ENCODE data around the gene NKAIN1. TPM values are rescaled to one million over a fixed set of nuclear protein-coding genes. Genes with fewer than 3 reads are reported as not detected.

Gene NKAIN1
- total RNA-seq, 2 donors from 2014 or later: 0.51 to 0.73 TPM

DNA sequence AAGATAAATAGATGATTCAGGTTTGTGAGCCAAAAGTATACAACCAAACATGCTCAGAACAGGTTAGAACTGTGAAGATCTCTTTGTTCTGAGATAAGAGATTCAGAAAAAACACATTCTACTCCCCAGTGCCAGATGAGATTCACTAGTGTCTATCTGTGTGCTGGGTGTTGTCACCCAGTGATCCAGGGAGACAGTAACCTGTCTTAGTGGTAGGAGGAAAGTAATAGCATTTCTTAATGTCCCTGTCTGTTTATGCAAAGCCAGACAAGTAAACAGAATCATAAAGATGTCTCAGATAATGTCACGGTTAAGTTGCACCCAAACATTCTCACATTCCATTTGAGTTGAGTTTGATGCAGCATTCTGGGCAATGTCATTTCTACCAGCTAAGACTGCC, 18.9 kb upstream of the NKAIN1 start:
- H3K27me3 ChIP-seq (replicated peaks; ENCODE audit: insufficient read depth): no peaks in the 10 kb centered on the region
- TF ChIP-seq POLR2AphosphoS5 (IDR thresholded peaks at IDR 0.05): peak; percentile 86
- TF ChIP-seq, protein P1, sequence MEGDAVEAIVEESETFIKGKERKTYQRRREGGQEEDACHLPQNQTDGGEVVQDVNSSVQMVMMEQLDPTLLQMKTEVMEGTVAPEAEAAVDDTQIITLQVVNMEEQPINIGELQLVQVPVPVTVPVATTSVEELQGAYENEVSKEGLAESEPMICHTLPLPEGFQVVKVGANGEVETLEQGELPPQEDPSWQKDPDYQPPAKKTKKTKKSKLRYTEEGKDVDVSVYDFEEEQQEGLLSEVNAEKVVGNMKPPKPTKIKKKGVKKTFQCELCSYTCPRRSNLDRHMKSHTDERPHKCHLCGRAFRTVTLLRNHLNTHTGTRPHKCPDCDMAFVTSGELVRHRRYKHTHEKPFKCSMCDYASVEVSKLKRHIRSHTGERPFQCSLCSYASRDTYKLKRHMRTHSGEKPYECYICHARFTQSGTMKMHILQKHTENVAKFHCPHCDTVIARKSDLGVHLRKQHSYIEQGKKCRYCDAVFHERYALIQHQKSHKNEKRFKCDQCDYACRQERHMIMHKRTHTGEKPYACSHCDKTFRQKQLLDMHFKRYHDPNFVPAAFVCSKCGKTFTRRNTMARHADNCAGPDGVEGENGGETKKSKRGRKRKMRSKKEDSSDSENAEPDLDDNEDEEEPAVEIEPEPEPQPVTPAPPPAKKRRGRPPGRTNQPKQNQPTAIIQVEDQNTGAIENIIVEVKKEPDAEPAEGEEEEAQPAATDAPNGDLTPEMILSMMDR (IDR thresholded peaks at IDR 0.05): no peak
- intact Hi-C loops (cut with DNase I): no loop called here
- H3K27ac ChIP-seq: no peak overlapping the region
- peak; percentile 32 for DNase-seq (ENCODE audit: low spot score)
- H3K9me3 ChIP-seq: no peaks in the 10 kb centered on the region
- peaks cover 0 to 3% of the 10 kb centered on the region in 2 donors for H3K36me3 ChIP-seq
- 38% methylated on average over 1 of the region's 1 CpG for WGBS
- H3K4me1 ChIP-seq (replicated peaks): peaks cover 4% of the 10 kb centered on the region
- H3K4me3 ChIP-seq: no peak overlapping the region

DNA sequence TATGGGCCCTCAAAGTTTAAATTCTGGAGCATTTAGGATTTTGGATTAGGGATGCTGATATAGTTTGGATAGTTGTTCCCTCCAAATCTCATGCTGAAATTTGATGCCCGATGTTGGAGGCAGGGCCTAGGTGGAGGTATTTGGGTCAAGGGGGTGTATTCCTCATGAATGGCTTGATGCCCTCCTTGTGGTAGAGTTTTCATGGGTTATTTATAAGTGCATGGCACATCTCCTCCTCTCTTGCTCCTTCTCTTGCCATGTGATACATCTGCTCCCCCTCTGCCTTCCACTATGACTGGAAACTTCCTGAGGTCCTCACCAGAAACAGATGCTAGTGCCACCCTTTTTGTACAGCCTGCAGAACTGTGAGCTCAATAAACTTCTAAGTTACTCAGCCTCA, 17.5 kb upstream of the NKAIN1 start:
- no peak overlapping the region for H3K4me3 ChIP-seq
- DNase-seq (ENCODE audit: low spot score): no peak
- intact Hi-C loops (cut with DNase I): no loop called here
- H3K36me3 ChIP-seq: peaks cover 0 to 3% of the 10 kb centered on the region in 2 donors
- H3K9me3 ChIP-seq: no peaks in the 10 kb centered on the region
- H3K4me1 ChIP-seq (replicated peaks): peaks cover 4% of the 10 kb centered on the region
- TF ChIP-seq POLR2A (IDR thresholded peaks at IDR 0.05): no peak
- no peak for TF ChIP-seq POLR2AphosphoS5 (IDR thresholded peaks at IDR 0.05)
- TF ChIP-seq, protein P1 (IDR thresholded peaks at IDR 0.05): no peak
- H3K27me3 ChIP-seq (replicated peaks; ENCODE audit: insufficient read depth): no peaks in the 10 kb centered on the region
- no peak overlapping the region for H3K27ac ChIP-seq
- WGBS: 91% methylated on average over 1 of the region's 1 CpG

DNA sequence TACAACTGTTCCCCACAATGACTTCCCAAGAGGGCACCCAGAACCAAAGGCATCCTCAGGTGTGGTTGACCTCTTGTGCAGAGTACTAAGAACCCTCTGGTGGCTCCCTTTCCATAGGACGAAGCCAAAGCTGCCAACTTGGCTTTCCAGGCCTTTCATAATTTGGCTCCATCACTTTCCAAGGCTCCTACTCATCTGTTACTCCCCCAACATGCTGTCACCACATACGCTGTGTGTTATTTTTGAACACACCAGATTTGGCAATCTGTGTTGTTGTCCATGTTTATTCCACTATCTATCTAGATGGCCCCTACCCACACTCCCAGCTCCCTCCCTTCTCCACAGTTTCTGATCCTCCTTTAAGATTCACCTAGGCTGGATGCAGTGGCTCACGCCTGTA, 10.2 kb upstream of the NKAIN1 start:
- no peaks in the 10 kb centered on the region for H3K27me3 ChIP-seq (replicated peaks; ENCODE audit: insufficient read depth)
- H3K4me3 ChIP-seq: no peak overlapping the region
- no peak overlapping the region for H3K27ac ChIP-seq
- no peaks in the 10 kb centered on the region for H3K4me1 ChIP-seq (replicated peaks)
- TF ChIP-seq POLR2A (IDR thresholded peaks at IDR 0.05) (no peak), POLR2AphosphoS5 (IDR thresholded peaks at IDR 0.05) (no peak)
- TF ChIP-seq, protein P1 (IDR thresholded peaks at IDR 0.05): no peak
- H3K9me3 ChIP-seq: no peaks in the 10 kb centered on the region
- 89% methylated on average over 3 of the region's 3 CpGs for WGBS
- DNase-seq (ENCODE audit: low spot score): no peak
- intact Hi-C loops (cut with DNase I): no loop called here
- H3K36me3 ChIP-seq: no peaks in the 10 kb centered on the region

DNA sequence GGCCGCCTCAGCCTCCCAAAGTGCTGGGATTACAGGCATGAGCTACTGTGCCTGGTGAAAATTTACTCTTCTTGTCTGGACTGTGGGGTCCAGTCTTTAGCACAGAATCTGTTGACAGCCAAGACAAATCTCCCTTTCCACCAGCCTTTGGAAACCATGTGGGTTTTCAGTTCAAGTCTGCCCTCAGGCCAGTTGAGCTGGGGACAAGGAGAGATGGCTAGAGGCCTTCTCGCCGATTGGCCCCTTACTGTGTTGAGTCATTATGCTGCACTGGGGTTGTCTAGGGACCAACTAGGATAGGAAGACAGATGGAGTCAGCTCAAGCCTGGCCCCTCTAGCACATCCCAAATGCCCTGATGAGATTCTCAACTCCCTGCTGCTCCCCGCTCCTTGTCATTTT, 8.6 kb upstream of the NKAIN1 start:
- 100% methylated on average over 4 of the region's 4 CpGs for WGBS
- no peak for DNase-seq (ENCODE audit: low spot score)
- Histone ChIP-seq H3K36me3 (no peaks in the 10 kb centered on the region), H3K4me1 (replicated peaks) (no peaks in the 10 kb centered on the region), H3K9me3 (no peaks in the 10 kb centered on the region), H3K27me3 (replicated peaks; ENCODE audit: insufficient read depth) (no peaks in the 10 kb centered on the region), H3K27ac (no peak overlapping the region), H3K4me3 (no peak overlapping the region)
- intact Hi-C loops (cut with DNase I): no loop called here
- no peak for TF ChIP-seq POLR2AphosphoS5 (IDR thresholded peaks at IDR 0.05)
- TF ChIP-seq POLR2A (IDR thresholded peaks at IDR 0.05): no peak
- TF ChIP-seq, protein P1 (IDR thresholded peaks at IDR 0.05): no peak

DNA sequence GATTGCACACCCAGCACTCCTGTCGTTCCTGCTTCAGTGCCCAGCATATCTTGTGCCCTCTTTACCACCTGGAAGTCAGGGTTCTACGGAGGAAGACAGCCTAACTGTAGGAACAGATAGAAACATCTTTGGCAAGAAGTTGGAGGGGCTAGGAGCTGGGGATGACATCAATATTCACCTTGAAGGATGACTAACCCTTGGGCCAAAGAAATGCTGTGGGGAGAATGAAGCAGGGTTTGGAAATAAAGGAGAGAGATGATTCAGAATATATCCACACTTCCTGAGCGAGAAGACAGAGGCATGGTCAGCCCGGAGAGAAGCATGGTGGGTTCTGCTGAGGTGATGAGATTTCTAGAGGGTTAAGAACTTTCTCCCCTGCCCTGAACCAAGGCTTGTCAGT, 4.6 kb upstream of the NKAIN1 start:
- Histone ChIP-seq H3K27me3 (replicated peaks; ENCODE audit: insufficient read depth) (no peaks in the 10 kb centered on the region), H3K36me3 (no peaks in the 10 kb centered on the region), H3K4me3 (no peak overlapping the region), H3K27ac (no peak overlapping the region), H3K9me3 (no peaks in the 10 kb centered on the region), H3K4me1 (replicated peaks) (no peaks in the 10 kb centered on the region)
- 89% methylated on average over 4 of the region's 4 CpGs for WGBS
- TF ChIP-seq, protein P1 (IDR thresholded peaks at IDR 0.05): no peak
- TF ChIP-seq POLR2A (IDR thresholded peaks at IDR 0.05): no peak
- no peak for TF ChIP-seq POLR2AphosphoS5 (IDR thresholded peaks at IDR 0.05)
- intact Hi-C loops (cut with DNase I): no loop called here
- no peak for DNase-seq (ENCODE audit: low spot score)

Measured in prostate gland (tissue), 2 donors.